Measurements from ENCODE around the gene GALNT14. TPM values are rescaled to one million over a fixed set of nuclear protein-coding genes. Genes with fewer than 3 reads are reported as not detected.

GALNT14 gene
- total RNA-seq, 3 donors from 2014 or later (not counting 1 experiment from before 2014, with no cell fraction given), result 0.68 TPM; not detected in 2

DNA sequence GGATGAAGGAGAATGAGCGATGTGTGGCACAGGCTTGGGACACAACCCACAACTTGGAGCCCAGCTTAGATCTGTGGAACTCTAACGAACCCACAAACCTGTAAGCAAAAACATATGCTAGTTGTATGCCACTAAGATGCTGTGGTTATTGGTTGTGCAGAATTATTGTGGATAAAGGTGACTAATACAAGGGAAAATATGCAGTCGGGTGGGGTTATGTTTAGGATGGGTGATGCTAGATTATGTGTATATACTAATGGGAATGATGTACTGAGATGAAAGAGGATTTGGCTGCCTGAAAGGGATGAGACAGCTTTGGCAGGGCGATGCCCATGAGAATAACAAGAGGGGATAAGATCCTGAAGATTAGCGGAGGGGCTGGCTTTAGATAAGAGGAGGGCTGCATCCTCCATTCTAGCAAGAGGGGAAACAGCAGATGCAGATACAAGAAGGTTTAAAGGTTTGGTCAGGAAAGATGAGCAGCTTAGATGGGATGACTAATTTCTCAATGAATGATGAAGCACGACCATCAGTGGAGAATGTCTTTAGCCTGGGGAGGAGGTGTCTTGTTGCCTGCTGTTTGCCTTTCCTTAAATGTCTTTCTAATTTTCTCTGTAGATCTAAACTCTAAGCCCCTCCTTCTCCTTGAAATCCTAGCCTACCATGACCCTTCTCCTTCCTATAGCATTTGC, 49.6 kb downstream of the GALNT14 start:
- Mint-ChIP-seq H3K9me3 (no peaks in the 10 kb centered on the region), H3K4me3 (no peak overlapping the region), H3K4me1 (no peaks in the 10 kb centered on the region), H3K27ac (no peak overlapping the region), H3K36me3 (no peaks in the 10 kb centered on the region), H3K27me3 (ENCODE audit: low read depth in 2 of 2) (peaks cover 0 to under 1% of the 10 kb centered on the region in 2 donors)
- intact Hi-C loops (cut with micrococcal nuclease), result no loop called here
- WGBS (ENCODE audit: insufficient coverage), result 88% methylated on average over 6 of the region's 6 CpGs
- Histone ChIP-seq H3K4me3 (ENCODE audit: low read length) (no peak overlapping the region), H3K9me3 (ENCODE audit: control insufficient read depth, insufficient read depth, low read length) (no peaks in the 10 kb centered on the region), H3K36me3 (ENCODE audit: control insufficient read depth, insufficient read depth, low read length) (no peaks in the 10 kb centered on the region), H3K4me1 (ENCODE audit: control insufficient read depth, insufficient read depth, low read length) (no peaks in the 10 kb centered on the region), H3K27ac (ENCODE audit: low read length) (no peak overlapping the region), H3K27me3 (ENCODE audit: control insufficient read depth, insufficient read depth, low read length) (no peaks in the 10 kb centered on the region)
- no peak for DNase-seq
- TF ChIP-seq, protein P1, sequence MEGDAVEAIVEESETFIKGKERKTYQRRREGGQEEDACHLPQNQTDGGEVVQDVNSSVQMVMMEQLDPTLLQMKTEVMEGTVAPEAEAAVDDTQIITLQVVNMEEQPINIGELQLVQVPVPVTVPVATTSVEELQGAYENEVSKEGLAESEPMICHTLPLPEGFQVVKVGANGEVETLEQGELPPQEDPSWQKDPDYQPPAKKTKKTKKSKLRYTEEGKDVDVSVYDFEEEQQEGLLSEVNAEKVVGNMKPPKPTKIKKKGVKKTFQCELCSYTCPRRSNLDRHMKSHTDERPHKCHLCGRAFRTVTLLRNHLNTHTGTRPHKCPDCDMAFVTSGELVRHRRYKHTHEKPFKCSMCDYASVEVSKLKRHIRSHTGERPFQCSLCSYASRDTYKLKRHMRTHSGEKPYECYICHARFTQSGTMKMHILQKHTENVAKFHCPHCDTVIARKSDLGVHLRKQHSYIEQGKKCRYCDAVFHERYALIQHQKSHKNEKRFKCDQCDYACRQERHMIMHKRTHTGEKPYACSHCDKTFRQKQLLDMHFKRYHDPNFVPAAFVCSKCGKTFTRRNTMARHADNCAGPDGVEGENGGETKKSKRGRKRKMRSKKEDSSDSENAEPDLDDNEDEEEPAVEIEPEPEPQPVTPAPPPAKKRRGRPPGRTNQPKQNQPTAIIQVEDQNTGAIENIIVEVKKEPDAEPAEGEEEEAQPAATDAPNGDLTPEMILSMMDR (IDR thresholded peaks at IDR 0.05), result no peak
- ATAC-seq, result no peak

DNA sequence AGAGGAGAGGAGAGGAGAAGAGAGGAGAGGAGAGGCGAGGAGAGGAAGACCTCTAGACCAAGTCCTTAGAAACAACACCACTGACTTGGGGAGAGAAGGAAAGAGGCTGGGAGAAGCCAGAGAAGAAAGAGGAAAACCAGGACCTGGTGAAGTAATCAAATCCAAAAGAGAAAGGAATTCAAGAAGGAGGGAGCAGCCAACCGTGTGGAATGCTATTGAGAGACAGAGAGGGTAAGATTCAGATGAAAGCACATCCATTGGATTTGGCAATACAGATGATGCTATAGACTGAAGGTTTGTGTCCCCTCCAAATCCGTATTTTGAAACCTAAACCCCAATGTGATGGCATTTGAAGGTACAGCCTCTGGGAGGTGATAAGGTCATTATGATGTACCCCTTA, 50.7 kb downstream of the GALNT14 start:
- no peak overlapping the region for H3K4me3 ChIP-seq (ENCODE audit: low read length)
- Mint-ChIP-seq H3K4me3 (no peak overlapping the region), H3K36me3 (no peaks in the 10 kb centered on the region), H3K27ac (no peak overlapping the region), H3K9me3 (no peaks in the 10 kb centered on the region), H3K4me1 (no peaks in the 10 kb centered on the region), H3K27me3 (ENCODE audit: low read depth in 2 of 2) (no peaks in the 10 kb centered on the region)
- intact Hi-C loops (cut with micrococcal nuclease), result no loop called here
- ATAC-seq (no peak), DNase-seq (no peak)
- TF ChIP-seq, protein P1 (IDR thresholded peaks at IDR 0.05), result no peak
- H3K27ac ChIP-seq (ENCODE audit: low read length), result no peak overlapping the region
- H3K4me1 ChIP-seq (ENCODE audit: control insufficient read depth, insufficient read depth, low read length), result no peaks in the 10 kb centered on the region
- no peaks in the 10 kb centered on the region for H3K9me3 ChIP-seq (ENCODE audit: control insufficient read depth, insufficient read depth, low read length)
- H3K27me3 ChIP-seq (ENCODE audit: control insufficient read depth, insufficient read depth, low read length), result no peaks in the 10 kb centered on the region
- WGBS (ENCODE audit: insufficient coverage), result 87% methylated on average over 2 of the region's 3 CpGs
- H3K36me3 ChIP-seq (ENCODE audit: control insufficient read depth, insufficient read depth, low read length), result no peaks in the 10 kb centered on the region

DNA sequence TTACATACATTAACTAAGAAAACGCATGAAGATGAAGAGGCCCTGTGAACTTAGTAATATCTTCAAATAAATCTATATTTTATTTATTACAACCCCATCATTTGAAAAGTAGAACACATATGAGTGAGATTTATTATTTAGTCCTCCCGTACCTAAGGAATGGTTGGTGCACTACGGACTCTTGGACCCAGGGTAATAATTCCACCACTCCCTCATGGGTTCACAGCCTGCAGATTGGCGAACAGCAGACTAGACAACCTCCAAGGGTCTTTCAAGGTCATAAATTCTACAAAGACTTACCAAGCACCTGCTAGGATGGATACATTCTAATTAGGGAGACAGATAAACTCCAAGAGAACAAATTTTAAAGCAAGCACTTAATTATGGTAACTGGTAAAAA, 51.6 kb downstream of the GALNT14 start:
- intact Hi-C loops (cut with micrococcal nuclease), result no loop called here
- TF ChIP-seq, protein P1 (IDR thresholded peaks at IDR 0.05), result no peak
- Mint-ChIP-seq H3K4me1 (no peaks in the 10 kb centered on the region), H3K4me3 (no peak overlapping the region), H3K36me3 (no peaks in the 10 kb centered on the region), H3K9me3 (no peaks in the 10 kb centered on the region), H3K27me3 (ENCODE audit: low read depth in 2 of 2) (no peaks in the 10 kb centered on the region), H3K27ac (no peak overlapping the region)
- WGBS (ENCODE audit: insufficient coverage), result 96% methylated on average over 3 of the region's 4 CpGs
- ATAC-seq (no peak), DNase-seq (no peak)
- H3K9me3 ChIP-seq (ENCODE audit: control insufficient read depth, insufficient read depth, low read length), result no peaks in the 10 kb centered on the region
- H3K36me3 ChIP-seq (ENCODE audit: control insufficient read depth, insufficient read depth, low read length), result no peaks in the 10 kb centered on the region
- no peaks in the 10 kb centered on the region for H3K27me3 ChIP-seq (ENCODE audit: control insufficient read depth, insufficient read depth, low read length)
- no peaks in the 10 kb centered on the region for H3K4me1 ChIP-seq (ENCODE audit: control insufficient read depth, insufficient read depth, low read length)
- H3K27ac ChIP-seq (ENCODE audit: low read length), result no peak overlapping the region
- no peak overlapping the region for H3K4me3 ChIP-seq (ENCODE audit: low read length)
